GM23338 (cell line): Measurements from ENCODE around the gene ATP6V1A. TPM values are rescaled to one million over a fixed set of nuclear protein-coding genes. Genes with fewer than 3 reads are reported as not detected.

Experiments used
- ATAC-seq: fragments of 200-7000 bp; cut with Tn5 transposase; 3 replicates; pipeline ENCODE4 v1.9.1; 2020
- DNase-seq: peaks from one replicate; pipeline ENCODE4 v3.0.0-alpha.2; 2015; ENCODE audit warnings: low spot score
- H2AFZ ChIP-seq: fragments of 200-600 bp; sonication (generic); 2 replicates; pipeline ENCODE4 v1.8.0; 2016; ENCODE audit warnings: antibody characterized with exemption, mild to moderate bottlenecking, moderate library complexity
- H3F3A ChIP-seq: fragments of 200-600 bp; sonication (generic); replicated peaks from 2 replicates; pipeline ENCODE4 v1.8.0; 2017; ENCODE audit warnings: antibody characterized with exemption, mixed run types, low read depth
- H3K27ac ChIP-seq: fragments of 200-600 bp; sonication (generic); 2 replicates; pipeline ENCODE4 v1.6.1; 2016; ENCODE audit warnings: low read depth
- H3K27me3 ChIP-seq: fragments of 200-600 bp; sonication (generic); 2 replicates; pipeline ENCODE4 v1.8.0; 2016; ENCODE audit warnings: mild to moderate bottlenecking, mixed run types, moderate library complexity; ENCODE audit not compliant: insufficient read depth
- H3K36me3 ChIP-seq: fragments of 200-600 bp; sonication (generic); 2 replicates; pipeline ENCODE4 v1.8.0; 2016; ENCODE audit warnings: mild to moderate bottlenecking; ENCODE audit not compliant: insufficient read depth
- H3K4me1 ChIP-seq: fragments of 200-600 bp; sonication (generic); 2 replicates; pipeline ENCODE4 v1.8.0; 2016; ENCODE audit warnings: mild to moderate bottlenecking, moderate library complexity; ENCODE audit not compliant: insufficient read depth
- H3K4me2 ChIP-seq: fragments of 200-600 bp; sonication (generic); 2 replicates; pipeline ENCODE4 v1.7.1; 2017; ENCODE audit warnings: mixed run types
- H3K4me3 ChIP-seq: fragments of 200-600 bp; sonication (generic); 2 replicates; pipeline ENCODE4 v1.6.1; 2016; ENCODE audit warnings: mixed run types
- H3K79me2 ChIP-seq: fragments of 200-600 bp; sonication (generic); replicated peaks from 2 replicates; pipeline ENCODE4 v1.8.0; 2017; ENCODE audit warnings: mild to moderate bottlenecking; ENCODE audit not compliant: insufficient read depth
- H3K9me2 ChIP-seq: fragments of 200-600 bp; sonication (generic); 2 replicates; pipeline ENCODE4 v1.8.0; 2017; ENCODE audit not compliant: insufficient read depth
- H4K20me1 ChIP-seq: fragments of 200-600 bp; sonication (generic); replicated peaks from 2 replicates; pipeline ENCODE4 v1.8.0; 2017; ENCODE audit warnings: mild to moderate bottlenecking; ENCODE audit not compliant: insufficient read depth
- H3K27ac Mint-ChIP-seq: 2 replicates; pipeline ENCODE4 v1.8.0; 2020; ENCODE audit warnings: inconsistent platforms, mild to moderate bottlenecking, moderate library complexity, mixed read lengths
- H3K27me3 Mint-ChIP-seq: 3 replicates; pipeline ENCODE4 v1.8.0; 2022; ENCODE audit warnings: low read depth, mild to moderate bottlenecking, moderate library complexity, mixed read lengths, inconsistent platforms; ENCODE audit not compliant: insufficient read depth, poor library complexity
- H3K36me3 Mint-ChIP-seq: 3 replicates; pipeline ENCODE4 v1.8.0; 2021; ENCODE audit warnings: low read depth, mild to moderate bottlenecking, inconsistent platforms, moderate library complexity, mixed read lengths
- H3K4me1 Mint-ChIP-seq: 3 replicates; pipeline ENCODE4 v1.8.0; 2020; ENCODE audit warnings: mild to moderate bottlenecking, inconsistent platforms, mixed read lengths
- H3K4me3 Mint-ChIP-seq: 3 replicates; pipeline ENCODE4 v1.8.0; 2021; ENCODE audit warnings: moderate library complexity, mild to moderate bottlenecking, inconsistent platforms, mixed read lengths
- H3K9me3 Mint-ChIP-seq: 3 replicates; pipeline ENCODE4 v1.8.0; 2020; ENCODE audit warnings: moderate library complexity, mild to moderate bottlenecking, inconsistent platforms, mixed read lengths
- CREB1 ChIP-seq: fragments of 250-450 bp; sonication (Bioruptor Pico); IDR thresholded peaks from 2 replicates; pipeline ENCODE4 v1.5.0; 2020; ENCODE audit warnings: low read depth, mild to moderate bottlenecking, moderate library complexity
- CTCF ChIP-seq, 2 experiments: fragments of 200-600 bp in 1 of 2; sonication (generic) in 1 of 2; conservative IDR thresholded peaks; 2 replicates each; pipeline versions ENCODE4 v1.5.1 to v1.6.1; 2016 to 2017; ENCODE audit warnings: antibody characterized with exemption in 2 of 2, low read depth in 2 of 2, mild to moderate bottlenecking in 2 of 2, moderate library complexity in 1 of 2
- EZH2 ChIP-seq: fragments of 200-600 bp; sonication (generic); IDR thresholded peaks from one replicate; pipeline ENCODE4 v1.8.0; 2017; ENCODE audit warnings: antibody characterized with exemption, mild to moderate bottlenecking, low read depth; ENCODE audit not compliant: unreplicated experiment
- EZH2phosphoT487 ChIP-seq: fragments of 200-600 bp; sonication (generic); IDR thresholded peaks from one replicate; pipeline ENCODE4 v1.8.1; 2018; ENCODE audit warnings: antibody characterized with exemption; ENCODE audit not compliant: unreplicated experiment
- JUNB ChIP-seq: IDR thresholded peaks from one replicate; pipeline ENCODE4 v1.6.1; 2016; ENCODE audit warnings: antibody characterized with exemption; ENCODE audit not compliant: unreplicated experiment
- NANOG ChIP-seq: IDR thresholded peaks from 2 replicates; pipeline ENCODE4 v1.6.1; 2016; ENCODE audit warnings: antibody characterized with exemption, borderline replicate concordance
- POLR2AphosphoS5 ChIP-seq: IDR thresholded peaks from 2 replicates; pipeline ENCODE4 v1.6.1; 2016; ENCODE audit warnings: antibody characterized with exemption, low read depth
- REST ChIP-seq: IDR thresholded peaks from one replicate; pipeline ENCODE4 v1.6.1; 2018; ENCODE audit warnings: antibody characterized with exemption; ENCODE audit not compliant: unreplicated experiment
- STAT1 ChIP-seq: IDR thresholded peaks from one replicate; pipeline ENCODE4 v1.6.1; 2016; ENCODE audit warnings: antibody characterized with exemption; ENCODE audit not compliant: unreplicated experiment
- ZNF114 ChIP-seq: fragments of 250-450 bp; sonication (Bioruptor Pico); IDR thresholded peaks from 2 replicates; pipeline ENCODE4 v1.5.0; 2020; ENCODE audit warnings: mild to moderate bottlenecking, moderate library complexity
- ZNF331 ChIP-seq: fragments of 250-450 bp; sonication (Bioruptor Pico); IDR thresholded peaks from 2 replicates; pipeline ENCODE4 v1.5.0; 2020; ENCODE audit warnings: low read depth, mild to moderate bottlenecking, moderate library complexity
- ZNF462 ChIP-seq: fragments of 250-450 bp; sonication (Bioruptor Pico); IDR thresholded peaks from 2 replicates; pipeline ENCODE4 v1.5.0; 2020; ENCODE audit warnings: mild to moderate bottlenecking, moderate library complexity
- polyA plus RNA-seq: library from polyadenylated mRNA; unstranded; fragments of >200 nt; fragmentation: Nextera tagmentation; extraction: Ambion mirVana; gene quantifications from 2 replicates; pipeline ENCODE4 v1.2.1, GENCODE V29; 2016
- total RNA-seq: library from RNA; depleted of rRNA; stranded (reverse); fragments of >200 nt; shearing (Covaris generic); gene quantifications from 2 replicates; pipeline ENCODE4 v1.2.3, GENCODE V29; 2014
- TF ChIP-seq, protein P1 (sequence below): IDR thresholded peaks from 2 replicates; pipeline ENCODE4 v1.6.1; 2016; ENCODE audit warnings: antibody characterized with exemption

Gene ATP6V1A
- total and polyA plus RNA-seq, 2 experiments from 2014 or later: 38.0 to 87.3 TPM

GRCh38 chr3:113795693-113796092 lies 48.9 kb downstream of the ATP6V1A start:
- peaks cover 8% of the 10 kb centered on the region; the same call in 1 of the 2 replicates for H3K36me3 ChIP-seq
- H3K79me2 ChIP-seq: no peaks in the 10 kb centered on the region
- H3K4me1 ChIP-seq: no peaks in the 10 kb centered on the region
- H3K27me3 ChIP-seq: no peaks in the 10 kb centered on the region
- no peak overlapping the region for H3K4me3 ChIP-seq
- Mint-ChIP-seq H3K9me3 (no peaks in the 10 kb centered on the region), H3K27me3 (no peaks in the 10 kb centered on the region), H3K4me1 (no peaks in the 10 kb centered on the region), H3K4me3 (no peak overlapping the region), H3K36me3 (peaks cover 23% of the 10 kb centered on the region), H3K27ac (no peak overlapping the region)
- H3K9me2 ChIP-seq: no peaks in the 10 kb centered on the region
- no peaks in the 10 kb centered on the region for H4K20me1 ChIP-seq
- H3K27ac ChIP-seq: no peak overlapping the region
- TF ChIP-seq EZH2phosphoT487 (no peak), CREB1 (no peak), STAT1 (no peak), NANOG (no peak), REST (no peak), POLR2AphosphoS5 (no peak), ZNF331 (no peak), JUNB (no peak), CTCF (conservative IDR thresholded peaks at IDR 0.05; ENCODE audit: low read depth in 2 of 2) (no peak), EZH2 (no peak), ZNF114 (CRISPR knock-in tag) (no peak), ZNF462 (CRISPR knock-in tag) (no peak)
- TF ChIP-seq, protein P1, sequence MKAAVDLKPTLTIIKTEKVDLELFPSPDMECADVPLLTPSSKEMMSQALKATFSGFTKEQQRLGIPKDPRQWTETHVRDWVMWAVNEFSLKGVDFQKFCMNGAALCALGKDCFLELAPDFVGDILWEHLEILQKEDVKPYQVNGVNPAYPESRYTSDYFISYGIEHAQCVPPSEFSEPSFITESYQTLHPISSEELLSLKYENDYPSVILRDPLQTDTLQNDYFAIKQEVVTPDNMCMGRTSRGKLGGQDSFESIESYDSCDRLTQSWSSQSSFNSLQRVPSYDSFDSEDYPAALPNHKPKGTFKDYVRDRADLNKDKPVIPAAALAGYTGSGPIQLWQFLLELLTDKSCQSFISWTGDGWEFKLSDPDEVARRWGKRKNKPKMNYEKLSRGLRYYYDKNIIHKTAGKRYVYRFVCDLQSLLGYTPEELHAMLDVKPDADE: no peak
- H2AFZ ChIP-seq: no peak overlapping the region
- DNase-seq (no peak), ATAC-seq (no peak)
- no peak overlapping the region for H3K4me2 ChIP-seq
- no peaks in the 10 kb centered on the region for H3F3A ChIP-seq
